Right kidney (tissue), 1 donor: Measurements from ENCODE around the gene RIPK4.
"Not testable (repeated sequence)": the region's sequence is repeated elsewhere in the genome, so short reads cannot be mapped to it uniquely, and the experiment has no call there.

Experiments
- DNase-seq: peaks from one replicate; pipeline ENCODE4 v3.0.0-alpha.2; 2016

The RIPK4 gene

DNA sequence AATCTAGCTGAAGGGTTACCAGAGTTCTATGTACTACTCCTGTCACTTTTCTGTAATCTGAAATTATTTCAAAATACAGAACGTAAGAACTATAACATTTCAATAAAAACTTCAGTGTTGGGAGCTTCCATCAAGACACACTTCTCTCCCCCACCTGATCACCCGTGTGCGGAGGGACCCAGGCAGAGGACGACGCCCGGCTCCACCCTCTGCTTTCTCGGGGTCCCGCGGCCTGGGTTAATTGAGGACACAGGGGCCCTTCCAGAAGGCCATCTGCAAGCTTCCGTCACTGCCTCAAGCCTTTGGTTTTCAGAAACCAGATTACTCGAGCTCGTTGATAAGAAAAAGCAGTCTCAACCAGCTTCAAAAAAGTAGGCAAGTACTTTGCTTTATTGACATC lies 27.8 kb downstream of the RIPK4 start:
- no peak for DNase-seq

GRCh38 chr21:41737651-41738324 lies 29.1 kb downstream of the RIPK4 start:
- DNase-seq, result no peak

GRCh38 chr21:41736423-41736822 lies 30.4 kb downstream of the RIPK4 start:
- DNase-seq, result no peak

DNA sequence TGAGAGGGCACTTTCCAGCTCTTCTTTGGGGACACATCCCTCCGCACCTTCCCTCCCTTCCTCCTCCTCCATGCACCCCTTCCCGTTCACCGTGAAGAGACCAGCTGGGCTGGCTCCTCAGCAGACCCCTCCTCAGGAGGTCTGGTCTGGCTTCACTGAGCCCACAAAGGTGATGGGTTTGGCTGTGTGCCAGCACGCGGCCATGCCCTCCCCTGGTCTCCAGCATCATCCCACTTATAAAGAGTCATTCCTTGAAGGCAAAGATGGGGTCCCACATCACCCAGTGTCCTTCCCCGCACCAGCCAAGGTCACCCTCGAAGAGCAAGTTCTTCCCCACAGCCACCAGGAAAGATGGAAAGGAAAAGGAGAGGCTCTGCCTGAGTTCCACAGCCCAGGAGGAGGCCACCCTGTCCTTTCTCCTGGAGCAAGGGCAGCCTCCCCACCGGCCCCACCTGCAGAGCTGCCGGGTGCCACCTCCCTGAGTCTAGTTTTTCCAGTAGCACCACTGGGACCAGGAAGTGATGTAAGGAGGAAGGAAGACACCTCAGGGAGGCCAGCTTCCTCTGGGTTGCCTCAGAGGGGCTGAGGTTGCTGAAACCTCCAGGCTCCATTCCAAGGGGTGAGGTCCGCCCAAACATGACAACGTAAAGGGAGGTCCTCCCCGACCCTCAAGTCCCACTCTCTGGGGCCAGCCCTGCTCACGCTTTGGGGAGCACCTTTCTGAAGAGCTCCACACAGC lies 32.7 kb downstream of the RIPK4 start:
- DNase-seq, result no peak

- DNase-seq, result no peak
These were observed 35.8 kb downstream of the RIPK4 start for GRCh38 chr21:41731081-41731480.

DNA sequence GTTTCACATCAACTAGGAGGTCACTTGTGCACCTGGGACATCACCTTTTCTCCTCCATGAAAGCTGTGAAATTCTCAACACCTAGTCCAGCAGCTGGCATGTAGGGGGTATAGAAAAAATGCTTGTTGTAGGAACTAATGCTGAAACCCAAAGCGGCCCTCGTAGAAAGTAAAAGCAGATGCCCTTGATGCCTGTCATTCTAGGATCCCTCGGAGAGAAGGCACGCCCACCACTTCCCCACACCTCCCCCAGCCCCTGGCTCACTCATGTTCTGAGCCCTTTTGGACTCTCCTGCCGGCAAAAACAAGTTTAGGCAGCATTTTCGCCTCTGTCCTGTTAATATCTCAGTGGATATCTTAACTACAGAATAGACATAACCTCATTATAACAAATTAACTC lies 36.5 kb downstream of the RIPK4 start:
- DNase-seq, result no peak

DNA sequence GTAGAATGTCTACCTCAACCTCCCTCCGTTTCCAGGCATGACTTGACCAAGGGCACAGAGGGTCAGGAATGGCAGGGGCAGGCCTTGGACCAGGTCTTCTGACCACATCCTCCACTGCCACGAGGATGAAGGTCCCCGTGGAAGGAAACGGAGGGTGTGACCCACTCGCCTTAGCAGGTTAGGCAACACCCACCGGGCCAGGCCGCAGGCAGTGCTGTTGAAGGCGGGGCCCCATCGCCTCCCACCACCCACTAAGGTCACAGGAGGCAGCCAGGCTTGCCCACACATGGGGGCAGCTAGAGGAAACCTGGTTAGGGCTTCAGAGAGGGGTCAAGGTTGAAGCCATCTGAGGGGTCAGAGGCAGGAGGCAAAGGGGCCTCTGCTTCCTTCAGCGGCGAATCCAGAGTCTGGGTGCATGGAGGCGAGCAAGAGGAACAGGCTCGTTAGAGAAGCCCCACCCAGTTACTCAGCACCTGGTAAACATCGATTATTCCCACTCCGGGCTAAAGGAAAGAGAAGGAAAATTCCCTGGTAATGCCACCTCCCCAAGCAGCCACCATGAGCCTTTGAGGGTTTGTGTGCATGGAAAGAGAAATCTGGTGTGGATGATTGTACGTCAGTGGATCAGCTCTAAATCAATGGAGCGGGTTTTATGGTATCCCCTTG lies 37.0 kb downstream of the RIPK4 start:
- DNase-seq, result no peak

GRCh38 chr21:41727784-41728763 lies 38.8 kb downstream of the RIPK4 start:
- no peak for DNase-seq

DNA sequence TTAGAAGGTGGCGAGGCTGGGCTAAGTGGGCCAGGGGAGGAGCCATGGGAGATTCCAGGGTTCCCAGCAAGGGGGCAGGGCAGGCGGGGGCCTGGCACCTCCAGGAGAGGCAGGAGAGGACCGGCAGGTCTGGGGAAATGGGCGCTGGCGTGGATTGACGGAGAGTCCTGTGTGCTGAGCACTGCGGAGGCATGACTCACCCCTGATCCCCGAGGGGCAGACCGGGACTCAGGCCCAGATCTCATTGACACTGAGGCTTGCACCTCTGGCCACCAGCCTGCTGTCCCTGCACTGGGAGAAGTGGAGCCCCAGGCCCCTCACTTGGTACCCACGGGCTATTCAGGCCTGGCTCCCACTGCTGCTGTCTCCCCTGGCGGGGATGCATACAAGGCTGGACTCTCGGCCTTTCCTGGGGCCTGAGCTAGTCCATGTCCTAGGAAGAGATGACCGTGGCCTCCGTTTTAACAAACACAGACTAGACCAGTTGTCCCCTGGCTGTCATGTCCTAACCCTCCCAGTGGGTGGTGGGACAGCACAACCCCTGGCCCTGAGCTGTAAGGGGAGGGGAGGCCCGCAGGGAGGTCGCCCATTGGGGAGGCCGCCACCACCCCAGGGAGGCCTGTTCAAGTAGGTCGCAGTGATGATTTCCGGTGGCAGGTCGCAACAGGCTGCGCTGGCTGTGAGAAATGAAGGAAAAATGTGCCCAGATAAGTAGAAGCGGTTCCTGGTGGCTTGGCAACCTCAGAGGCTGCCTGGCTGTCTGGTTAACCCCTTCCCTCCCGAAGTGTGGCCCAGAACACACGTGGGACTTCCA lies 39.7 kb downstream of the RIPK4 start:
- DNase-seq, result no peak

DNA sequence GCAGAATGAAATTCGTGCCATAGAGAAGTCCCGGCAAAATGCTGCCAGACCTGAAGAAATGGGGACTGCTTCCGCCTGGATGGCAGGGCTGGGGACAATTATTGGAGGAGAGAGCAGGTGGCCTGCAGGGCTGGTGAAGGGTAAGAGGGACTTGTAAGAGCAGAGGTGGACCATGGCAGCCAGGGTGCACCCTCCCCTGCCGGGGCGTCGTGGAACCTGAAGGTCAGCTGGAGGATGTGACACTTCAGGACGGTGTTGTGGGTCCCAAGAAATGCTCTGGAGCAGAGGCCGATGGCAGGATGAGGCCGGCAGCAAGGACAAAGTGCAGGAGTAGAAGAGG lies 40.3 kb downstream of the RIPK4 start:
- no peak for DNase-seq

- DNase-seq, result no peak
These were observed 40.7 kb downstream of the RIPK4 start for GRCh38 chr21:41726058-41726558.

- DNase-seq, result peak; percentile 55
These were observed 41.3 kb downstream of the RIPK4 start for GRCh38 chr21:41725421-41726031.

DNA sequence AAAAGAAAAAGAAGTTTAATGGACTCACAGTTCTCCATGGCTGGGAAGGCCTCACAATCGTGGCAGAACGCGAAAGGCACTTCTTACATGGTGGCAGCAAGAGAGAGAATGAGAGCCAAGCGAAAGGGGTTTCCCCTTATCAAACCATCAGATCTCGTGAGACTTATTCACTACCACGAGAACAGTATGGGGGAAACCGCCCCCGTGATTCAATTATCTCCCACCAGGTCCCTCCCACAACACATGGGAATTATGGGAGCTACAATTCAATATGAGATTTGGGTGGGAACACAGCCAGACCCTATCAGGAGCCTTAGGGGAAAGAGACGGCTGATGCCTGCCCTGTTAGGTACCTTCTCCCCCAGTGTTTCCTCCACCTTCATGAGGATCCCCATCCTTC lies 43.0 kb downstream of the RIPK4 start:
- not testable (repeated sequence) for DNase-seq

DNA sequence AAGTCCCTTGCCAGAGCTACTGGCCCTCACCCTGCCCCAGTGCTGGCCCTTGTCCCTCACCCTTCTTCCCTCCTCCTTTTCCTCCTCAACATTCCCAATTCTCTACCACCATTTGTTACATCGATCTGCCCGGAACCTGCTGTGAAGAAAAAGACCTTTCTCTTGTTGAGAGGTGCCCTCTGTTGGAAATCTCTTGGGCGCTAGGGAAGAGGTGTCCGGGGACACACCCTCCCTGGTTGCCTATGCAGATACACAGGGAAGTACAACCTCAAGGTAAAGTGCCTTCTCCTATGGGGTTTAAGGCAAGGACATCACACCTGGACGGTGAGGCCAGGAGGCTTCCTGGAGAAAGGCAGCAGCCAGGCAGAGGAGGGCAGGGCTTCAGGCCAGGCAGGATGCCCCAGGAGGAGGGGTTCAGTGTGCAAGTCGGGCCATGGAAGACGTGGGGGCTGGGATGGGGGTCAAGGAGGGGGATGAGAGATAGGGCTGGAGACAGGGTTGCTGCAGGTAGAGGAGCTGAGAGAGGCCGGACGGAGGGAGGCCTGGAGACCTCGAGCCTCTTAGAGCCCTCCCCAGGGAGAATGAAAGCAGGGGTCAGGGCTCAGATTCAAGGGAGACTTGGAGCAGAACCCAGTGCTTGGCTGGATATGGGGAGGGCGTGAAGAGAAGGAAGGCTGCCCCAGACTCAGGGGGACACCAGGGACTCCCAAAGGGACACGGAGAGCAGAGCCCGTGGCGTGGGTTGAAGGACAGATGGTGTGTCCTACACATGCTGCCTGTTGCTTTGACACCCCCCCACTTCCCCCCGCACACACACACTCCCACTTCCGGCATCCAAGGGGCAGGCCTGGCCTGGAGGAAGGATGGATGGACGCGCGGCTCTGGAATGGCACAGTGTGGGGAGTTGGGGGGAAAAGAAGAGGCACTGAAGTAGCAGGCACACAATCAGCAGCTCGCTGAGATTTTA lies 44.5 kb downstream of the RIPK4 start:
- no peak for DNase-seq

DNA sequence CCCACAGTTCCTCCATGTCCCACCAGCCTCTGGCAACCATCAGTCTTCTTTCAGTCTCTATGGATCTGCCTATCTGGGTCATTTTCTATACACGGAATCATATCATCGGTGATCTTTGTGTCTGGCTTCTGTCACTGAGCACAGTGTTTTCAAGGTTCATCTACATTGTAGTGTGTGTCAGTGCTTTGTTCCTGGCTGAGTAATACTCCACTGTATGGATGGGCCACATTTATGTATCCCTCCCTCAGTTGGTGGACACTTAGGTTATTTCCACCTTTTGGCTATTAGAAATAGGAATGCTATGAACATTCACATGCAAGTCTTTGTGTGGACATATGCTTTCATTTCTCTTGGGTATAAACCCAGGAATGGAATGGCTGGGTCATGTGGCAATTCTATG lies 46.6 kb downstream of the RIPK4 start:
- DNase-seq, result no peak

DNA sequence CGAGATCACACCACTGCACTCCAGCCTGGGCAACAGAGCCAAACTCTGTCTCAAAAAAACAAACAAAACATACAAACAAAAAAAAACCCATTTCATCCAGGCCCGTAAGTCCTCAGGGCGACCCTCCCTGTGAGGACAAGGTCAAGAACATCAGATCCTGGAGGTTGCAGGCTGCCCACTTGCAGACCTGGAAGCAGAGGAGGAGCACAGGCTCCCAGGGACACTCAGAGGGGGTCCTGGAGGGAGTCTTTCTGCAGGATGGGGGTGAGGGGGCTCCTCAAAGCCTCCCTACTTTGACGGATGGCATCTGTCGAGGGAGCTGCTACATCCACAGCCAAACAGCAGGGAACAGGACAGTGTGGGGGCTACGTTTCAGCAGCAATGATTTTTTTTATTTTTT lies 47.2 kb downstream of the RIPK4 start:
- DNase-seq, result no peak

DNA sequence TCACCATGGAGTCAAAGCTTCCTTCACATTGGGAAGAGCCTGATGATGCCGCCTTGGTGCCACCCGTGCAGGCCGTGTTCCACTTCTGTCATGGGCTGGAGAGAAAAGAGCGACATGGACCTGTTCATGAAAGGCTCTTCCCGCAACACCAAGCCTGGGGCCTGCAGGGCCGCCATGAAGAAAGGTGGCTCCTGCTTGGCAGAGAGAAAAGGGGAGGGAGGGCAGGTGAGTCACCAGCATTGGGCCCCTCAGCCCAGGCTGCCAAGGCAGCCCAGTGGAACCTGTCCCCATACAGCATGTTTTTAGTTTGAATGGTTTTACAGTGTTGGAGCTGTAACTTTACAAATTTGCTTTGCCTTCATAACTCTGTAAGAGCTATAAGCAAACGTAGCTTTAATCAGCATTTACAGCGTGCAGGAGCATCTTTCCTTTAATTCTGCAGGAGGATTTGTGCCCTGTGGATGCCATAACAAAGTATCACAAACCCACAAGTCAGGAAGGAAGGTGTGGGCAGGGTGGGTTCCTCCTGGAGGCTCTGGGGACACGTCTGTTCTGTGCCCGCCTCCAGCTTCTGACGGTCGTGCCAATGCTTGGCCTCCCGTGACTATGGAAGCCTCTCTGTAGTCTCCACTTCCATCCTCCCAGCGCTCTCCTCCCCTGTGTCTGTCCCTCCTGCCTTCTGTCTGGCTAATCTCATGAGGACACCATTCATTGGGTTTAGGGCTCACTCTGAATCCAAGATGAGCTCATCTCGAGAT lies 49.1 kb downstream of the RIPK4 start:
- DNase-seq, result no peak

DNA sequence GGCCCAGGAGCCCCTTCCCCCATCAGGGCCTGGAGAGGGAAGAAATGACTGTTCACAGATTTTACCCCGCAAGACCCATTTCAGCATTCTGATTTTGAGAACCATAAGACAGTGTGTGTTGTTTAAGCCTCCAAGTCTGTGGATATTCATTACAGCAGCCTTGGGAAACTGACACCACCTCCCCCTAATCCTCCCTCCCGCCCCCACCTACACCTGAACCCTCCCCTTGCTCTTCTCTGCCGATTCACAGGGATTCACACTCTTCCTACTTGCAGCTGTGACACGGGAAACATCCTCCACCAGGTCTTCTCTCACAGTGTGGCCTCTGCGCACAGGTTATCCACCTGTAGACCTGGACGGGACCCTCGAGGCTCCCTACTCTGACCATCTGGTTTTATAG lies 50.1 kb downstream of the RIPK4 start:
- DNase-seq, result peak; percentile 9
